Tibial nerve (tissue), 4 donors: Measurements from ENCODE around the gene PSD4.

Experiments
- EP300 ChIP-seq, 2 donors: sonication (generic); formaldehyde crosslinking; IDR thresholded peaks; one replicate each; pipeline ENCODE4 v1.6.1; 2017; ENCODE audit warnings: antibody characterized with exemption in 2 of 2, mild to moderate bottlenecking in 1 of 2
- POLR2A ChIP-seq, 2 donors: fragments of 450-650 bp; IDR thresholded peaks; one replicate each; pipeline ENCODE4 v1.6.1; 2017; ENCODE audit warnings: antibody characterized with exemption in 2 of 2, mild to moderate bottlenecking in 2 of 2, moderate library complexity in 2 of 2
- TF ChIP-seq, protein P1 (sequence below), 5 experiments: fragments of 200-600 bp in 3 of 5; fragments of 450-650 bp in 2 of 5; sonication (generic) in 3 of 5; IDR thresholded peaks; one replicate each; pipeline ENCODE4 v1.5.1; 2016 to 2019; ENCODE audit warnings: antibody characterized with exemption in 5 of 5, mild to moderate bottlenecking in 3 of 5, moderate library complexity in 2 of 5

GRCh38 chr2:113142290-113142689 is 31.5 kb upstream of the PSD4 start:
- TF ChIP-seq POLR2A (IDR thresholded peaks at IDR 0.05) (no peak), EP300 (IDR thresholded peaks at IDR 0.05) (no peak)
- TF ChIP-seq, protein P1, sequence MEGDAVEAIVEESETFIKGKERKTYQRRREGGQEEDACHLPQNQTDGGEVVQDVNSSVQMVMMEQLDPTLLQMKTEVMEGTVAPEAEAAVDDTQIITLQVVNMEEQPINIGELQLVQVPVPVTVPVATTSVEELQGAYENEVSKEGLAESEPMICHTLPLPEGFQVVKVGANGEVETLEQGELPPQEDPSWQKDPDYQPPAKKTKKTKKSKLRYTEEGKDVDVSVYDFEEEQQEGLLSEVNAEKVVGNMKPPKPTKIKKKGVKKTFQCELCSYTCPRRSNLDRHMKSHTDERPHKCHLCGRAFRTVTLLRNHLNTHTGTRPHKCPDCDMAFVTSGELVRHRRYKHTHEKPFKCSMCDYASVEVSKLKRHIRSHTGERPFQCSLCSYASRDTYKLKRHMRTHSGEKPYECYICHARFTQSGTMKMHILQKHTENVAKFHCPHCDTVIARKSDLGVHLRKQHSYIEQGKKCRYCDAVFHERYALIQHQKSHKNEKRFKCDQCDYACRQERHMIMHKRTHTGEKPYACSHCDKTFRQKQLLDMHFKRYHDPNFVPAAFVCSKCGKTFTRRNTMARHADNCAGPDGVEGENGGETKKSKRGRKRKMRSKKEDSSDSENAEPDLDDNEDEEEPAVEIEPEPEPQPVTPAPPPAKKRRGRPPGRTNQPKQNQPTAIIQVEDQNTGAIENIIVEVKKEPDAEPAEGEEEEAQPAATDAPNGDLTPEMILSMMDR (IDR thresholded peaks at IDR 0.05): no peak
